HepG2 (cell line): ENCODE results near the gene MOK. TPM values are rescaled to one million over a fixed set of nuclear protein-coding genes. Genes with fewer than 3 reads are reported as not detected.

ENCODE experiments used
- ATAC-seq: fragments of 200-7000 bp; cut with Tn5 transposase; 3 replicates; pipeline ENCODE4 v1.9.1; 2020; ENCODE audit warnings: mild to moderate bottlenecking, moderate library complexity
- BruUV-seq: library from RNA; stranded (reverse); fragments of 400-500 nt; replicated peaks from 2 replicates; lab custom pipeline; 2021; lab: Mats Ljungman, UMichigan
- CTCF ChIA-PET: fragments of 300-600 bp; formaldehyde crosslinking; extraction: SDS; loops from one replicate; lab custom pipeline; 2021; ENCODE audit warnings: low total read pairs, inconsistent platforms, low intra/inter-chr PET ratio; lab: Yijun Ruan, JAX
- POLR2A ChIA-PET: fragments of 350-600 bp; sonication (Branson Sonifier 250); formaldehyde crosslinking; loops from one replicate; lab custom pipeline; 2020; ENCODE audit warnings: antibody characterized with exemption, inconsistent platforms; lab: Yijun Ruan, JAX
- DNase-seq: peaks from one replicate; pipeline ENCODE4 v3.0.0-alpha.2; 2015; ENCODE audit warnings: low spot score
- FAIRE-seq: peaks from 3 replicates; lab custom pipeline; 2011; peaks lifted over from hg19 to GRCh38; lab: Jason Lieb, UNC
- H2AFZ ChIP-seq: one replicate; pipeline ENCODE4 v1.6.1; 2011; ENCODE audit warnings: low read length, inconsistent platforms
- H3K27ac ChIP-seq: fragments of 300-600 bp; 3 replicates; pipeline ENCODE4 v1.8.0; 2011; ENCODE audit warnings: mixed run types, mild to moderate bottlenecking, mixed read lengths, low read length, inconsistent platforms; ENCODE audit not compliant: insufficient read depth; ENCODE audit errors: extremely low read length
- H3K27me3 ChIP-seq, 2 experiments: fragments of 200-600 bp in 1 of 2; 2 replicates in 1 of 2; 3 replicates in 1 of 2; pipeline versions ENCODE4 v1.6.0 to v1.8.0; 2011; ENCODE audit warnings: low read length in 2 of 2, mild to moderate bottlenecking in 2 of 2, moderate library complexity in 2 of 2, inconsistent platforms in 1 of 2; ENCODE audit not compliant: insufficient read depth in 2 of 2, control insufficient read depth in 1 of 2
- H3K36me3 ChIP-seq, 2 experiments: fragments of 200-600 bp in 1 of 2; replicated peaks in 1 of 2; 2 replicates in 1 of 2; 3 replicates in 1 of 2; pipeline versions ENCODE4 v1.5.1 to v1.8.0; 2011; ENCODE audit warnings: low read length in 2 of 2, inconsistent platforms in 1 of 2; ENCODE audit not compliant: insufficient read depth in 2 of 2, control insufficient read depth in 1 of 2
- H3K4me1 ChIP-seq: 2 replicates; pipeline ENCODE4 v1.5.1; 2012; ENCODE audit warnings: low read length, inconsistent platforms; ENCODE audit not compliant: insufficient read depth
- H3K4me2 ChIP-seq: 2 replicates; pipeline ENCODE4 v1.6.0; 2011; ENCODE audit warnings: low read depth, low read length, inconsistent platforms
- H3K4me3 ChIP-seq, 3 experiments: fragments of 200-600 bp in 1 of 3; sonication (generic), shearing (Covaris generic) in 1 of 3; replicated peaks in 1 of 3; 2 replicates each; pipeline ENCODE4 v1.5.1; 2011 to 2016; ENCODE audit warnings: low read length in 3 of 3, inconsistent platforms in 2 of 3, low read depth in 2 of 3, mild to moderate bottlenecking in 2 of 3, control low read depth in 1 of 3, mixed read lengths in 1 of 3; ENCODE audit not compliant: insufficient read depth in 1 of 3
- H3K79me2 ChIP-seq: one replicate; pipeline ENCODE4 v1.6.1; 2011; ENCODE audit warnings: low read length, inconsistent platforms; ENCODE audit not compliant: insufficient read depth
- H3K9ac ChIP-seq: 2 replicates; pipeline ENCODE4 v1.6.0; 2011; ENCODE audit warnings: mild to moderate bottlenecking, low read depth, low read length, inconsistent platforms; ENCODE audit not compliant: insufficient read depth
- H3K9me3 ChIP-seq: 2 replicates; pipeline ENCODE4 v1.5.1; 2012; ENCODE audit warnings: mild to moderate bottlenecking, low read length
- H4K20me1 ChIP-seq: 2 replicates; pipeline ENCODE4 v1.6.0; 2011; ENCODE audit warnings: inconsistent platforms, mild to moderate bottlenecking, low read length, moderate library complexity; ENCODE audit not compliant: insufficient read depth
- NRL ChIP-seq: sonication (generic); formaldehyde crosslinking; IDR thresholded peaks from 2 replicates; pipeline ENCODE4 v1.5.0; 2020; ENCODE audit warnings: missing genetic modification reagents, mild to moderate bottlenecking, moderate library complexity, borderline replicate concordance
- RORA ChIP-seq: sonication (generic); formaldehyde crosslinking; IDR thresholded peaks from 2 replicates; pipeline ENCODE4 v1.5.0; 2020; ENCODE audit warnings: mild to moderate bottlenecking, missing genetic modification reagents, moderate library complexity
- ZNF224 ChIP-seq: sonication (generic); formaldehyde crosslinking; IDR thresholded peaks from 2 replicates; pipeline ENCODE4 v1.5.0; 2020; ENCODE audit warnings: mild to moderate bottlenecking, missing genetic modification reagents
- ZSCAN9 ChIP-seq: IDR thresholded peaks from 2 replicates; pipeline ENCODE4 v1.6.1; 2016; ENCODE audit warnings: borderline replicate concordance
- WGBS: methylation state at CpG from one replicate; pipeline ENCODE4 v1.1.6; 2017; ENCODE audit warnings: low lambda C conversion rate; 5-methylcytosine and 5-hydroxymethylcytosine counted together
- in situ Hi-C: cut with HindIII; loops from 2 replicates; pipeline ENCODE4 v1.10.0; 2017; ENCODE audit warnings: low pct_unique_long_range_greater_than_20kb; ENCODE audit not compliant: extremely low pct_ligation_motif_present
- intact Hi-C: fragments of 100-400 bp; cut with micrococcal nuclease; formaldehyde crosslinking; loops from one replicate; pipeline ENCODE4 v1.10.0; 2022; ENCODE audit not compliant: unreplicated experiment
- polyA plus RNA-seq, 8 experiments: library from polyadenylated mRNA; depleted of rRNA in 3 of 8; stranded (reverse) in 7 of 8; unstranded in 1 of 8; fragments of >200 nt; fragmentation: Illumina TruSeq in 4 of 8; extraction: Trizol in 4 of 8; gene quantifications; 2 replicates each; pipeline versions ENCODE4 v1.2.1 to v1.2.3, GENCODE V29; 2011 to 2016; ENCODE audit warnings: low read depth in 4 of 8, missing spikeins in 1 of 8, mixed read lengths in 1 of 8; ENCODE audit not compliant: insufficient read depth in 1 of 8
- total RNA-seq, 5 experiments: library from RNA; depleted of rRNA; stranded (reverse); fragments of >200 nt; fragmentation: Illumina TruSeq; extraction: Trizol; gene quantifications; 2 replicates each; pipeline ENCODE4 v1.2.3, GENCODE V29; 2016; ENCODE audit warnings: low read depth in 1 of 5
- TF ChIP-seq, protein P1 (sequence below): sonication (generic); formaldehyde crosslinking; IDR thresholded peaks from 2 replicates; pipeline ENCODE4 v1.4.0; 2020; ENCODE audit warnings: mild to moderate bottlenecking, missing genetic modification reagents
- TF ChIP-seq, protein P2 (sequence below): sonication (generic); formaldehyde crosslinking; IDR thresholded peaks from 2 replicates; pipeline ENCODE4 v1.8.0; 2022; ENCODE audit warnings: mild to moderate bottlenecking, missing genetic modification reagents
- TF ChIP-seq, protein P3 (sequence below): sonication (generic); formaldehyde crosslinking; IDR thresholded peaks from 2 replicates; pipeline ENCODE4 v1.4.0; 2020; ENCODE audit warnings: missing genetic modification reagents, borderline replicate concordance

Gene MOK
- total and polyA plus RNA-seq, 2 of the 13 experiments (the other 11 are each of a cell fraction or from before 2014, with no cell fraction given), result 15.3 to 16.9 TPM

DNA sequence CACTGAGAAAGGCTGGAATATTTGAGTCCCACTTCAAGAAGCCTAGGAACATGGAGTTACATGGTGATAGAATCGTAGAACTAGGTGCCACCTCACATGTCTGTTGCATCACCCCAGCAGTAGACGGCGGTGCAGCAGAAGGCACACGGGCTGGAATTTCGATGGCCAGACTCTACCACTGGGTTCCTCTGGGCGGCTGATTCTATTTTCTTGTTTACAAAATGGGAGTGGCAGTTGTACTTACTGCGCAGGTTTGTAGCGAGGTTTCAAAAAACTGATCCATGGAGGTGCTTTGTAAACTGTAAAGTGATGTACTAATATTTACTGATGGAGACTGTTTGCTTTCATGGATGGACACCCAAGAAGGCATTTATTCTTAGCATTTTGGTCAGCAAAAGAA lies 119.6 kb downstream of the MOK start (continued):
- TF ChIP-seq, protein P1, sequence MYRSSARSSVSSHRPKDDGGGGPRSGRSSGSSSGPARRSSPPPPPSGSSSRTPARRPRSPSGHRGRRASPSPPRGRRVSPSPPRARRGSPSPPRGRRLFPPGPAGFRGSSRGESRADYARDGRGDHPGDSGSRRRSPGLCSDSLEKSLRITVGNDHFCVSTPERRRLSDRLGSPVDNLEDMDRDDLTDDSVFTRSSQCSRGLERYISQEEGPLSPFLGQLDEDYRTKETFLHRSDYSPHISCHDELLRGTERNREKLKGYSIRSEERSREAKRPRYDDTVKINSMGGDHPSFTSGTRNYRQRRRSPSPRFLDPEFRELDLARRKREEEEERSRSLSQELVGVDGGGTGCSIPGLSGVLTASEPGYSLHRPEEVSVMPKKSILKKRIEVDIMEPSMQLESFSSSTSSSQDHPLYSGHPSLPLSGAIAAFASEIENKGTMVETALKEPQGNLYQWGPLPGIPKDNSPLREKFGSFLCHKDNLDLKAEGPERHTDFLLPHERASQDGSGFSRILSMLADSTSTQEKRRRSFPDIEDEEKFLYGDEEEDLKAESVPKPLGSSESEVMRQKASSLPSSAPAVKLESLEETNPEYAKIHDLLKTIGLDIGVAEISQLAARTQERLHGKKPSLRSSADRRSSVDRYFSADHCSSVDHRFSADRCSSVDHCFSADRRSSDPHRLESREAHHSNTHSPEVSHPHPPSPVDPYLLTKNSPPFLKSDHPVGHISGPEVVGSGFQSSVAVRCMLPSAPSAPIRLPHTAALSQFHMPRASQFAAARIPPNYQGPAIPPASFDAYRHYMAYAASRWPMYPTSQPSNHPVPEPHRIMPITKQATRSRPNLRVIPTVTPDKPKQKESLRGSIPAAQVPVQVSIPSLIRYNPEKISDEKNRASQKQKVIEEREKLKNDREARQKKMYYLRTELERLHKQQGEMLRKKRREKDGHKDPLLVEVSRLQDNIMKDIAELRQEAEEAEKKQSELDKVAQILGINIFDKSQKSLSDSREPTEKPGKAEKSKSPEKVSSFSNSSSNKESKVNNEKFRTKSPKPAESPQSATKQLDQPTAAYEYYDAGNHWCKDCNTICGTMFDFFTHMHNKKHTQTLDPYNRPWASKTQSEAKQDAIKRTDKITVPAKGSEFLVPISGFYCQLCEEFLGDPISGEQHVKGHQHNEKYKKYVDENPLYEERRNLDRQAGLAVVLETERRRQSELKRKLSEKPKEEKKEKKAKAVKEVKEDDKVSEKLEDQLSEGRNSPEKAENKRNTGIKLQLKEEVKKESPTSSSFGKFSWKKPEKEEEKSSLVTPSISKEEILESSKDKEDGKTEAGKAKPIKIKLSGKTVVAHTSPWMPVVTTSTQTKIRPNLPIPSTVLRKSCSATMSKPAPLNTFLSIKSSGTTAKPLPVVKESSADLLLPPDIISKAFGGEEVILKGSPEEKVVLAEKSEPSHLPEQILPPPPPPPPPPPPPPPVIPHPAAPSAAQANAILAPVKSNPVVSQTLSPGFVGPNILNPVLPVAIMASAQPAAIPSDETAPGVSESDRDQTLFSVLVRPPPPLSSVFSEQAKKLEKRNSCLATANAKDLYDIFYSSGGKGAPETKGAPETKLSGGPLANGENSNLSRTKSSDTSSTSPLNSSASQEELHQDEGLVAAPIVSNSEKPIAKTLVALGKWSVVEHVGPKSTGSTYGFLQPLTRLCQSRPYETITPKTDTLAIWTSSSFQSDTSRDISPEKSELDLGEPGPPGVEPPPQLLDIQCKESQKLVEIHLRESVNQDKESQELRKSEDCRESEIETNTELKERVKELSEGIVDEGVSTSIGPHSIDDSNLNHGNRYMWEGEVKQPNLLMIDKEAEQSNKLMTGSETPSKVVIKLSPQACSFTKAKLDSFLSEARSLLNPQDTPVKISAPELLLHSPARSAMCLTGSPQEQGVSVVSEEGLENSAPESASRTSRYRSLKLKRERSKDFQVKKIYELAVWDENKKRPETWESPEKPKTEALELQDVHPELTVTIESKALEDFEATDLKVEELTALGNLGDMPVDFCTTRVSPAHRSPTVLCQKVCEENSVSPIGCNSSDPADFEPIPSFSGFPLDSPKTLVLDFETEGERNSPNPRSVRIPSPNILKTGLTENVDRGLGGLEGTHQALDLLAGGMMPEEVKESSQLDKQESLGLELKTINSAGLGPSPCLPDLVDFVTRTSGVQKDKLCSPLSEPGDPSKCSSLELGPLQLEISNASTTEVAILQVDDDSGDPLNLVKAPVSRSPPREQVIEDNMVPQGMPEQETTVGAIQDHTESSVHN (CRISPR knock-in tag), result no peak

DNA sequence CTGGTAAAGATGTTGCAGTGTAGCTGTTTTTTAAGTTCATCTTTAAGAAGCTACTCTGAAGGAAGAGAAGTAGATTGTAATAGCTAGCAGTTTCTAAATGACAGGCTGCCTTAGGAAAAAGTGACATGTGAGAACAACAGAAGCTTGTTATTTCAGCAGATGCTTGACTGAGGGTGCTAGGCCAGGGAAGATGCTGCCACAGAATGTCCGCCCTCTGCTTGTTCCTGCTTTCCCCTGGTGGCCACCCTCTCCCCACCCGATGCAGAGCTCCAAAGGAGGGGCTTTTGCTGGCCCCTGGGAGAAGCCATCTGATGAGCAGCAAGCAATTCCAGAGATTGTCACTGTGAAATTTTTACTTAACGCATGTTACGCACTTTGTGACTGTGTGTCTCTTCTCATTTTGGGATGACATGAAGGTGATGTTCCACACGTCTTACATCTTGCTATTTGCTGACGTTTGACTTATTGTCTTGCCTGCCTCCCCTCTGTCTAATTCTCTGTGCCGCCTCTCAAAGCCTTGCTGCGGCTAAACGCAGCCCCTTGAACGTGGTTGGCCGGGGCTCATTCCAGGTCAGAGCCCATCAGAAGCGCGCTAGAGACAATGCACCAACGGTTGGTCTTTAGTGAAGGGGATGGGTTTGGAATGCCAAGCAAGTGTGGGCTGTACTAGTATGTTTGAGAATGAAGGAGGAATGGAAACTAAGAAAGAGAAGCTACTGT lies 120.5 kb downstream of the MOK start:
- BruUV-seq, result no TSS peak
- no peaks in the 10 kb centered on the region for H3K27me3 ChIP-seq
- no peaks in the 10 kb centered on the region for H3K9me3 ChIP-seq
- H2AFZ ChIP-seq, result no peak overlapping the region
- no peak overlapping the region; a peak in 1 of 6 replicates for H3K4me3 ChIP-seq
- FAIRE-seq (no peak), DNase-seq (no peak), ATAC-seq (no peak)
- ChIA-PET POLR2A (no interaction called here), CTCF (no interaction called here)
- H3K4me2 ChIP-seq, result peak overlapping the region; percentile 60; the same call in 1 of the 2 replicates
- peaks cover 73% of the 10 kb centered on the region for H3K79me2 ChIP-seq
- H3K36me3 ChIP-seq, result no peaks in the 10 kb centered on the region; a peak in 2 of 5 replicates
- 94% methylated on average over 14 of the region's 14 CpGs for WGBS
- intact Hi-C loops, result loop anchor here (2.0 kb wide), 1 partner anchor 34 kb away; no protein-coding TSS in a partner anchor
- in situ Hi-C loops, result no loop called here
- 0 out of 2 replicates have a peak overlapping the region, but pooled peaks have one; percentile 24 for H3K9ac ChIP-seq
- peak overlapping the region; percentile 46 for H3K27ac ChIP-seq
- no peaks in the 10 kb centered on the region; the same call in 1 of the 2 replicates for H4K20me1 ChIP-seq
- peaks cover 46% of the 10 kb centered on the region for H3K4me1 ChIP-seq
- TF ChIP-seq ZSCAN9 (CRISPR knock-in tag), result no peak
- TF ChIP-seq NRL, result peak; percentile 40; the same call in 1 of the 2 replicates
- TF ChIP-seq ZNF224 (CRISPR knock-in tag), result 0 out of 2 replicates have a peak, but pooled peaks have one; percentile 37
- no peak for TF ChIP-seq RORA (CRISPR knock-in tag)
- TF ChIP-seq, protein P2, sequence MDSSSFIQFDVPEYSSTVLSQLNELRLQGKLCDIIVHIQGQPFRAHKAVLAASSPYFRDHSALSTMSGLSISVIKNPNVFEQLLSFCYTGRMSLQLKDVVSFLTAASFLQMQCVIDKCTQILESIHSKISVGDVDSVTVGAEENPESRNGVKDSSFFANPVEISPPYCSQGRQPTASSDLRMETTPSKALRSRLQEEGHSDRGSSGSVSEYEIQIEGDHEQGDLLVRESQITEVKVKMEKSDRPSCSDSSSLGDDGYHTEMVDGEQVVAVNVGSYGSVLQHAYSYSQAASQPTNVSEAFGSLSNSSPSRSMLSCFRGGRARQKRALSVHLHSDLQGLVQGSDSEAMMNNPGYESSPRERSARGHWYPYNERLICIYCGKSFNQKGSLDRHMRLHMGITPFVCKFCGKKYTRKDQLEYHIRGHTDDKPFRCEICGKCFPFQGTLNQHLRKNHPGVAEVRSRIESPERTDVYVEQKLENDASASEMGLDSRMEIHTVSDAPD (CRISPR knock-in tag), result no peak
- TF ChIP-seq, protein P3, sequence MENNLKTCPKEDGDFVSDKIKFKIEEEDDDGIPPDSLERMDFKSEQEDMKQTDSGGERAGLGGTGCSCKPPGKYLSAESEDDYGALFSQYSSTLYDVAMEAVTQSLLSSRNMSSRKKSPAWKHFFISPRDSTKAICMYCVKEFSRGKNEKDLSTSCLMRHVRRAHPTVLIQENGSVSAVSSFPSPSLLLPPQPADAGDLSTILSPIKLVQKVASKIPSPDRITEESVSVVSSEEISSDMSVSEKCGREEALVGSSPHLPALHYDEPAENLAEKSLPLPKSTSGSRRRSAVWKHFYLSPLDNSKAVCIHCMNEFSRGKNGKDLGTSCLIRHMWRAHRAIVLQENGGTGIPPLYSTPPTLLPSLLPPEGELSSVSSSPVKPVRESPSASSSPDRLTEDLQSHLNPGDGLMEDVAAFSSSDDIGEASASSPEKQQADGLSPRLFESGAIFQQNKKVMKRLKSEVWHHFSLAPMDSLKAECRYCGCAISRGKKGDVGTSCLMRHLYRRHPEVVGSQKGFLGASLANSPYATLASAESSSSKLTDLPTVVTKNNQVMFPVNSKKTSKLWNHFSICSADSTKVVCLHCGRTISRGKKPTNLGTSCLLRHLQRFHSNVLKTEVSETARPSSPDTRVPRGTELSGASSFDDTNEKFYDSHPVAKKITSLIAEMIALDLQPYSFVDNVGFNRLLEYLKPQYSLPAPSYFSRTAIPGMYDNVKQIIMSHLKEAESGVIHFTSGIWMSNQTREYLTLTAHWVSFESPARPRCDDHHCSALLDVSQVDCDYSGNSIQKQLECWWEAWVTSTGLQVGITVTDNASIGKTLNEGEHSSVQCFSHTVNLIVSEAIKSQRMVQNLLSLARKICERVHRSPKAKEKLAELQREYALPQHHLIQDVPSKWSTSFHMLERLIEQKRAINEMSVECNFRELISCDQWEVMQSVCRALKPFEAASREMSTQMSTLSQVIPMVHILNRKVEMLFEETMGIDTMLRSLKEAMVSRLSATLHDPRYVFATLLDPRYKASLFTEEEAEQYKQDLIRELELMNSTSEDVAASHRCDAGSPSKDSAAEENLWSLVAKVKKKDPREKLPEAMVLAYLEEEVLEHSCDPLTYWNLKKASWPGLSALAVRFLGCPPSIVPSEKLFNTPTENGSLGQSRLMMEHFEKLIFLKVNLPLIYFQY, result no peak
